Sigmoid colon (tissue), 4 donors: ENCODE data around the gene FOXP1.

Experiments used
- CTCF ChIP-seq, 4 experiments: fragments of 450-650 bp in 3 of 4; fragments of 200-600 bp in 1 of 4; IDR thresholded peaks; one replicate each; pipeline ENCODE4 v1.5.1; 2016 to 2019; ENCODE audit warnings: antibody characterized with exemption in 4 of 4, mild to moderate bottlenecking in 3 of 4, moderate library complexity in 2 of 4
- POLR2A ChIP-seq, 2 donors: fragments of 450-650 bp; IDR thresholded peaks; one replicate each; pipeline ENCODE4 v1.6.1; 2016; ENCODE audit warnings: antibody characterized with exemption in 2 of 2, mild to moderate bottlenecking in 2 of 2, moderate library complexity in 2 of 2
- POLR2AphosphoS5 ChIP-seq, 4 donors: sonication (generic); formaldehyde crosslinking; IDR thresholded peaks; one replicate each; pipeline ENCODE4 v1.6.1; 2017; ENCODE audit warnings: antibody characterized with exemption in 4 of 4

- no peak for TF ChIP-seq POLR2A (IDR thresholded peaks at IDR 0.05)
- TF ChIP-seq CTCF (IDR thresholded peaks at IDR 0.05) = no peak
- TF ChIP-seq POLR2AphosphoS5 (IDR thresholded peaks at IDR 0.05) = no peak
Measured at GRCh38 chr3:71184252-71184651, 399.3 kb downstream of the FOXP1 start.
